Prostate gland (tissue), 2 donors: ENCODE results near the gene IMMT.

Source experiments
- POLR2A ChIP-seq: fragments of 450-650 bp; IDR thresholded peaks from one replicate; pipeline ENCODE4 v1.6.1; 2016; ENCODE audit warnings: antibody characterized with exemption, mild to moderate bottlenecking
- POLR2AphosphoS5 ChIP-seq: sonication (generic); formaldehyde crosslinking; IDR thresholded peaks from one replicate; pipeline ENCODE4 v1.6.1; 2017; ENCODE audit warnings: antibody characterized with exemption
- TF ChIP-seq, protein P1 (sequence below), 4 experiments: fragments of 200-600 bp in 2 of 4; fragments of 450-650 bp in 2 of 4; sonication (generic) in 2 of 4; IDR thresholded peaks; 1 replicate in 3 of 4; 2 replicates in 1 of 4; pipeline ENCODE4 v1.5.1; 2016 to 2019; ENCODE audit warnings: antibody characterized with exemption in 4 of 4, mild to moderate bottlenecking in 2 of 4, moderate library complexity in 2 of 4

DNA sequence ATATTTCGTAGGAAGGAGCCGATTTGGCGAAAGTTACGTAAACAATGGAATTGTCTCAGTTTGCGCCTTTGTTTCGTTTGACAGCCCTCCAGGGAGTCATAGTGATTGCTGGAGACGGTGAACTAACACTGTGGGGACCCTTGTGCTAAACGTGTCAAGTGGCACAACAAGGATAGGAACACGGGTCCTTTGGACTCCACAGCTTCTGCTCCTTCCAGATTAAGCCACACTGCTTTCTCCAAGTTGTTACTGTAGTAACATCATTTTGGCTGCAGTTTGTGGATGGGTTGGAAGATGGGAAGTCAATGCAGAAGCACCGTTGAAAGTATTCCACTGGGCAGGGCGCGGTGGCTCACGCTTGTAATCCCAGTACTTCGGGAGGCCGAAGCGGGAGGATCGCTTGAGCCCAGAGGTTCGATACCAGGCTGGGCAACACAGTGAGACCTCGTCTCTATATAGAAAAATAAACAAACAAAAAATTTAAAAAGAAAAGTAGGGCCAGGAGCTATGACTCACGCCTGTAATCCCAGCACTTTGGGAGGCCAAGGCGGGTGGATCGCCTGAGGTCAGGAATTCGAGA, 636 bp upstream of the IMMT start:
- TF ChIP-seq, protein P1, sequence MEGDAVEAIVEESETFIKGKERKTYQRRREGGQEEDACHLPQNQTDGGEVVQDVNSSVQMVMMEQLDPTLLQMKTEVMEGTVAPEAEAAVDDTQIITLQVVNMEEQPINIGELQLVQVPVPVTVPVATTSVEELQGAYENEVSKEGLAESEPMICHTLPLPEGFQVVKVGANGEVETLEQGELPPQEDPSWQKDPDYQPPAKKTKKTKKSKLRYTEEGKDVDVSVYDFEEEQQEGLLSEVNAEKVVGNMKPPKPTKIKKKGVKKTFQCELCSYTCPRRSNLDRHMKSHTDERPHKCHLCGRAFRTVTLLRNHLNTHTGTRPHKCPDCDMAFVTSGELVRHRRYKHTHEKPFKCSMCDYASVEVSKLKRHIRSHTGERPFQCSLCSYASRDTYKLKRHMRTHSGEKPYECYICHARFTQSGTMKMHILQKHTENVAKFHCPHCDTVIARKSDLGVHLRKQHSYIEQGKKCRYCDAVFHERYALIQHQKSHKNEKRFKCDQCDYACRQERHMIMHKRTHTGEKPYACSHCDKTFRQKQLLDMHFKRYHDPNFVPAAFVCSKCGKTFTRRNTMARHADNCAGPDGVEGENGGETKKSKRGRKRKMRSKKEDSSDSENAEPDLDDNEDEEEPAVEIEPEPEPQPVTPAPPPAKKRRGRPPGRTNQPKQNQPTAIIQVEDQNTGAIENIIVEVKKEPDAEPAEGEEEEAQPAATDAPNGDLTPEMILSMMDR (IDR thresholded peaks at IDR 0.05), result no peak
- no peak for TF ChIP-seq POLR2AphosphoS5
- no peak for TF ChIP-seq POLR2A
